K562 (cell line): ENCODE measurements around the gene SAMD9. TPM values are rescaled to one million over a fixed set of nuclear protein-coding genes. Genes with fewer than 3 reads are reported as not detected.

Experiments
- ATAC-seq: fragments of 200-7000 bp; cut with Tn5 transposase; 3 replicates; pipeline ENCODE4 v1.9.1; 2020; ENCODE audit warnings: moderate library complexity
- Bru-seq: library from RNA; stranded (reverse); fragments of 400-500 nt; gene quantifications from one replicate; lab custom pipeline; 2021; lab: Mats Ljungman, UMichigan
- BruChase-seq, 2 experiments: library from RNA; stranded (reverse); fragments of 400-500 nt; gene quantifications; one replicate each; lab custom pipeline; 2021; lab: Mats Ljungman, UMichigan
- BruUV-seq: library from RNA; stranded (reverse); fragments of 400-500 nt; replicated peaks from 2 replicates; lab custom pipeline; 2021; lab: Mats Ljungman, UMichigan
- CTCF ChIA-PET: fragments of 300-600 bp; formaldehyde crosslinking; extraction: SDS; loops from one replicate; lab custom pipeline; 2021; ENCODE audit warnings: low intra/inter-chr PET ratio; lab: Yijun Ruan, JAX
- POLR2A ChIA-PET: fragments of 300-600, 350-650 bp; sonication (Branson Sonifier 250); formaldehyde crosslinking; extraction: SDS; loops from one replicate; lab custom pipeline; 2021; ENCODE audit warnings: antibody characterized with exemption, inconsistent platforms; lab: Yijun Ruan, JAX
- DNase-seq, 4 experiments: peaks; one replicate each; pipeline versions ENCODE4 v3.0.0 to v3.0.0-alpha.2; 2011 to 2018; ENCODE audit warnings: low spot score in 3 of 4, mixed read lengths in 3 of 4; ENCODE audit errors: extremely low read depth in 1 of 4
- FAIRE-seq: peaks from 2 replicates; lab custom pipeline; 2011; peaks lifted over from hg19 to GRCh38; lab: Jason Lieb, UNC
- H2AFZ ChIP-seq: 2 replicates; pipeline ENCODE4 v1.6.0; 2011; ENCODE audit warnings: low read depth, low read length, control low read depth, inconsistent platforms
- H3K27ac ChIP-seq: fragments of 200-600 bp; 3 replicates; pipeline ENCODE4 v1.8.0; 2011; ENCODE audit warnings: low read depth, mild to moderate bottlenecking, control low read depth, inconsistent platforms, low read length, moderate library complexity, mixed read lengths; ENCODE audit errors: extremely low read depth
- H3K27me3 ChIP-seq, 2 experiments: fragments of 300-600 bp in 1 of 2; 2 replicates in 1 of 2; 3 replicates in 1 of 2; pipeline versions ENCODE4 v1.6.0 to v1.8.0; 2011; ENCODE audit warnings: inconsistent platforms in 2 of 2, low read length in 2 of 2, mild to moderate bottlenecking in 1 of 2, mixed read lengths in 1 of 2, moderate library complexity in 1 of 2; ENCODE audit not compliant: control insufficient read depth in 2 of 2, insufficient read depth in 2 of 2
- H3K36me3 ChIP-seq: fragments of 300-600 bp; 3 replicates; pipeline ENCODE4 v1.8.0; 2011; ENCODE audit warnings: mild to moderate bottlenecking, low read length, inconsistent platforms; ENCODE audit not compliant: control insufficient read depth, insufficient read depth
- H3K4me1 ChIP-seq, 2 experiments: fragments of 200-600 bp in 1 of 2; replicated peaks in 1 of 2; 2 replicates in 1 of 2; 3 replicates in 1 of 2; pipeline versions ENCODE4 v1.5.1 to v1.8.0; 2011; ENCODE audit warnings: inconsistent platforms in 2 of 2, low read length in 2 of 2, mild to moderate bottlenecking in 1 of 2, mixed read lengths in 1 of 2, moderate library complexity in 1 of 2; ENCODE audit not compliant: control insufficient read depth in 2 of 2, insufficient read depth in 2 of 2
- H3K4me2 ChIP-seq: 2 replicates; pipeline ENCODE4 v1.6.1; 2011; ENCODE audit warnings: low read length, control low read depth, inconsistent platforms, mixed read lengths; ENCODE audit not compliant: insufficient read depth
- H3K4me3 ChIP-seq: fragments of 200-600 bp; sonication (generic), shearing (Covaris generic); 2 replicates; pipeline ENCODE4 v1.5.1; 2016; ENCODE audit warnings: control low read depth, inconsistent platforms
- H3K79me2 ChIP-seq: fragments of 200-600 bp; 3 replicates; pipeline ENCODE4 v1.8.0; 2011; ENCODE audit warnings: low read length, inconsistent platforms; ENCODE audit not compliant: control insufficient read depth, insufficient read depth
- H3K9ac ChIP-seq, 2 experiments: 2 replicates each; pipeline versions ENCODE4 v1.6.0 to v1.6.1; 2011; ENCODE audit warnings: low read depth in 2 of 2, low read length in 2 of 2, control low read depth in 1 of 2, inconsistent platforms in 1 of 2, mild to moderate bottlenecking in 1 of 2, mixed read lengths in 1 of 2; ENCODE audit not compliant: insufficient read depth in 1 of 2
- H3K9me1 ChIP-seq: one replicate; pipeline ENCODE4 v1.6.0; 2011; ENCODE audit warnings: inconsistent platforms, mild to moderate bottlenecking, low read length, moderate library complexity; ENCODE audit not compliant: control insufficient read depth, insufficient read depth
- H3K9me3 ChIP-seq: replicated peaks from 2 replicates; pipeline ENCODE4 v1.5.1; 2011; ENCODE audit warnings: low read depth, low read length, inconsistent platforms; ENCODE audit not compliant: control insufficient read depth, insufficient read depth
- H4K20me1 ChIP-seq: replicated peaks from 2 replicates; pipeline ENCODE4 v1.6.1; 2011; ENCODE audit warnings: low read length, inconsistent platforms, mixed read lengths; ENCODE audit not compliant: control insufficient read depth, insufficient read depth
- ARID4B ChIP-seq: sonication (generic); formaldehyde crosslinking; IDR thresholded peaks from 2 replicates; pipeline ENCODE4 v1.8.0; 2022; ENCODE audit warnings: mild to moderate bottlenecking, missing genetic modification reagents
- GTF3C2 ChIP-seq: IDR thresholded peaks from 3 replicates; pipeline ENCODE4 v1.6.1; 2011; ENCODE audit warnings: borderline replicate concordance, mild to moderate bottlenecking, moderate library complexity; ENCODE audit not compliant: insufficient read length; ENCODE audit errors: extremely low read depth
- MITF ChIP-seq: IDR thresholded peaks from 2 replicates; pipeline ENCODE4 v1.6.1; 2014; ENCODE audit warnings: antibody characterized with exemption
- WGBS: fragments of 100-300 bp; shearing (Covaris generic); methylation state at CpG from one replicate; pipeline ENCODE4 v1.1.6; 2016; ENCODE audit warnings: low coverage, mixed read lengths; ENCODE audit not compliant: insufficient coverage; ENCODE audit errors: missing lambda C conversion rate; 5-methylcytosine and 5-hydroxymethylcytosine counted together
- in situ Hi-C: fragments of 300-500 bp; cut with MboI; formaldehyde crosslinking; loops from 4 replicates; pipeline ENCODE4 v1.15.0; 2018; ENCODE audit warnings: inconsistent platforms, mixed read lengths
- intact Hi-C: fragments of 100-400 bp; cut with micrococcal nuclease; formaldehyde crosslinking; loops from 2 replicates; pipeline ENCODE4 v1.14.2; 2022
- long read RNA-seq, 3 experiments: library from polyadenylated mRNA in 2 of 3; library from RNA in 1 of 3; unstranded in 2 of 3; stranded (forward) in 1 of 3; transcript quantifications; one replicate each; pipeline ENCODE4 v2.0.0, GENCODE V29; 2019 to 2022
- polyA minus RNA-seq, 3 experiments: library from RNA; depleted of rRNA, polyadenylated mRNA; stranded (reverse); fragments of >200 nt; gene quantifications; 2 replicates each; pipeline ENCODE4 v1.2.3, GENCODE V29; 2011
- polyA plus RNA-seq, 8 experiments: library from polyadenylated mRNA; depleted of rRNA in 4 of 8; stranded (reverse) in 5 of 8; unstranded in 3 of 8; fragments of >200 nt; fragmentation: Nextera tagmentation in 2 of 8; fragmentation: Illumina TruSeq in 1 of 8; extraction: Ambion mirVana in 2 of 8; extraction: Trizol in 1 of 8; gene quantifications; 2 replicates each; pipeline versions ENCODE4 v1.2.1 to v1.2.3, GENCODE V29; 2011 to 2014; ENCODE audit warnings: inconsistent platforms in 1 of 8, missing spikeins in 1 of 8
- total RNA-seq, 7 experiments: library from RNA; depleted of rRNA in 6 of 7; stranded (reverse); fragments of >200 nt in 6 of 7; fragmentation: Illumina TruSeq in 2 of 7; extraction: Trizol in 2 of 7; gene quantifications; 2 replicates each; pipeline versions ENCODE4 v1.2.1 to v1.2.3, GENCODE V29; 2011 to 2021; ENCODE audit warnings: low replicate concordance in 1 of 7

The SAMD9 gene
- 0.32 and 1.5 TPM in 2 replicates for total RNA-seq (2011; cell fraction: chromatin; rRNA removed; ENCODE audit: low replicate concordance)
- 0.17 and 0.26 TPM in 2 replicates for total RNA-seq (2011; cell fraction: nucleolus; rRNA removed)
- 0.44 and 0.53 TPM in 2 replicates for total RNA-seq (2011; cell fraction: nucleoplasm; rRNA removed)
- total RNA-seq (2014; rRNA removed) (1.6 and 1.9 TPM in 2 replicates), total RNA-seq (2014; rRNA removed; fragmentation: Illumina TruSeq; extraction: Trizol) (3.7 and 4.4 TPM in 2 replicates), total RNA-seq (2015; rRNA removed; fragmentation: Illumina TruSeq; extraction: Trizol) (3.9 and 4.0 TPM in 2 replicates), total RNA-seq (2021) (2.5 and 2.7 TPM in 2 replicates), polyA plus RNA-seq (2011; rRNA removed) (0.51 and 1.0 TPM in 2 replicates), polyA plus RNA-seq (2014; fragmentation: Illumina TruSeq; extraction: Trizol) (2.2 and 2.9 TPM in 2 replicates), polyA plus RNA-seq (2014; fragmentation: Nextera tagmentation; extraction: Ambion mirVana) (1 to 10 TPM; 1.1 to 1.3 TPM), polyA plus RNA-seq (2014; rRNA removed) (1.1 and 1.5 TPM in 2 replicates), polyA minus RNA-seq (2011; rRNA and poly(A)+ RNA removed) (1.9 and 3.3 TPM in 2 replicates), Bru-seq, nascent RNA (percentile 47 among the genes with signal in this experiment), BruChase-seq, experiment 1, labeled RNA remaining after a 2-hour chase (percentile 43 among the genes with signal in this experiment), BruChase-seq, experiment 2, labeled RNA remaining after a 6-hour chase (percentile 48 among the genes with signal in this experiment)
- 0.07 and 0.10 TPM in 2 replicates for polyA plus RNA-seq (2011; cell fraction: cytosol; rRNA removed)
- 0.28 and 0.33 TPM in 2 replicates for polyA plus RNA-seq (2011; cell fraction: nucleus; rRNA removed)
- polyA plus RNA-seq (2012) = 1.5 and 2.1 TPM in 2 replicates
- polyA minus RNA-seq (2011; cell fraction: cytosol; rRNA and poly(A)+ RNA removed) = 0.46 and 1.8 TPM in 2 replicates
- 1.2 and 1.3 TPM in 2 replicates for polyA minus RNA-seq (2011; cell fraction: nucleus; rRNA and poly(A)+ RNA removed)
- long read RNA-seq, experiment 1, full-length matches to known transcripts = 10 of 11 reads
- long read RNA-seq, experiment 1, partial matches to known transcripts = 0 of 11 reads
- long read RNA-seq, experiment 1, other reads (novel, unspliced or antisense) = 1 of 11 reads
- long read RNA-seq, experiment 2, partial matches to known transcripts = 0 of 2 reads
- long read RNA-seq, experiment 2, other reads (novel, unspliced or antisense) = 2 of 2 reads
- long read RNA-seq, experiment 3, full-length matches to known transcripts = 4 of 5 reads
- long read RNA-seq, experiment 3, partial matches to known transcripts = 0 of 5 reads
- long read RNA-seq, experiment 3, other reads (novel, unspliced or antisense) = 1 of 5 reads

GRCh38 chr7:93117852-93118530 lies at the start of gene SAMD9:
Gene SAMD9 (minus strand): TSS chr7:93117979. CDS start chr7:93106097, 11,882 bp downstream.
- Histone ChIP-seq H3K27ac (peak within 1 kb of the TSS; percentile 39; the same call in 1 of the 3 replicates), H3K9me3 (no peaks in the 10 kb centered on the region), H3K79me2 (no peaks in the 10 kb centered on the region), H3K4me1 (no peaks in the 10 kb centered on the region; a peak in 2 of 5 replicates), H4K20me1 (no peaks in the 10 kb centered on the region), H3K4me2 (peak within 1 kb of the TSS; percentile 69), H3K27me3 (no peaks in the 10 kb centered on the region), H3K36me3 (no peaks in the 10 kb centered on the region), H3K4me3 (peak within 1 kb of the TSS; percentile 26), H2AFZ (peak within 1 kb of the TSS; percentile 86), H3K9ac (peak within 1 kb of the TSS in 1 of 2 experiments; percentile 18; a peak in 1 of 4 replicates), H3K9me1 (no peaks in the 10 kb centered on the region)
- 0% methylated on average over 4 of the region's 4 CpGs for WGBS
- in situ Hi-C loops (no loop called here), intact Hi-C loops (loop anchor here (2.0 kb wide), 1 partner anchor 29 kb away; no protein-coding TSS in a partner anchor)
- CTCF ChIA-PET = no interaction called here
- DNase-seq (peak in 2 of 4 experiments; percentile 67 to 82), ATAC-seq (peak; percentile 96), FAIRE-seq (peak; percentile 84)
- no TSS peak for BruUV-seq
- POLR2A ChIA-PET = interaction anchor here (0.7 to 1.5 kb wide), 3 partner anchors 13 to 481 kb away, joined by 3 to 4 read pairs (median 3); no protein-coding TSS in a partner anchor
- TF ChIP-seq MITF (no peak), GTF3C2 (no peak), ARID4B (CRISPR knock-in tag) (no peak)
